Cardiac muscle cell (in vitro differentiated cells and primary cell): ENCODE data around the gene UEVLD. TPM values are rescaled to one million over a fixed set of nuclear protein-coding genes. Genes with fewer than 3 reads are reported as not detected.

Experiments
- DNase-seq, 2 donors: peaks; one replicate each; pipeline versions ENCODE4 v3.0.0 to v3.0.0-alpha.2; 2010 to 2017; ENCODE audit warnings: low read depth in 1 of 2, low spot score in 1 of 2
- H3K27ac ChIP-seq: fragments of 200-600 bp; sonication (generic); 2 replicates; pipeline ENCODE4 v1.5.1; 2016
- H3K27me3 ChIP-seq: fragments of 200-600 bp; sonication (generic); 2 replicates; pipeline ENCODE4 v1.6.0; 2016; ENCODE audit warnings: control low read depth
- H3K36me3 ChIP-seq: fragments of 200-600 bp; sonication (generic); 2 replicates; pipeline ENCODE4 v1.5.1; 2016; ENCODE audit warnings: control low read depth
- H3K4me1 ChIP-seq: fragments of 200-600 bp; sonication (generic); 2 replicates; pipeline ENCODE4 v1.8.1; 2017; ENCODE audit warnings: low read depth, mild to moderate bottlenecking, mixed run types
- H3K4me3 ChIP-seq: fragments of 200-600 bp; sonication (generic); 2 replicates; pipeline ENCODE4 v1.5.1; 2016; ENCODE audit warnings: mild to moderate bottlenecking
- H3K9me3 ChIP-seq: fragments of 200-600 bp; sonication (generic); 2 replicates; pipeline ENCODE4 v1.5.1; 2017; ENCODE audit warnings: low read depth, mild to moderate bottlenecking, control low read depth
- CTCF ChIP-seq: IDR thresholded peaks from 2 replicates; pipeline ENCODE4 v1.5.1; 2012; ENCODE audit warnings: low read depth, mild to moderate bottlenecking, low read length
- polyA plus RNA-seq: library from polyadenylated mRNA; unstranded; fragments of >200 nt; fragmentation: Nextera tagmentation; extraction: Ambion mirVana; gene quantifications from 2 replicates; pipeline ENCODE4 v1.2.1, GENCODE V29; 2016
- total RNA-seq: library from RNA; depleted of rRNA; stranded (reverse); fragments of >200 nt; gene quantifications from 2 replicates; pipeline ENCODE4 v1.2.3, GENCODE V29; 2016

Gene UEVLD
- total and polyA plus RNA-seq, 2 experiments from 2014 or later, result 6.3 to 18.6 TPM

GRCh38 chr11:18614667-18615066, 26.1 kb upstream of the UEVLD start:
- H3K4me3 ChIP-seq, result no peak overlapping the region
- H3K27me3 ChIP-seq, result no peaks in the 10 kb centered on the region
- no peak overlapping the region for H3K27ac ChIP-seq
- H3K9me3 ChIP-seq, result no peaks in the 10 kb centered on the region
- TF ChIP-seq CTCF, result no peak
- peaks cover 39% of the 10 kb centered on the region for H3K36me3 ChIP-seq
- H3K4me1 ChIP-seq, result no peaks in the 10 kb centered on the region
- DNase-seq, result no peak

GRCh38 chr11:18612394-18612793, 23.9 kb upstream of the UEVLD start:
- H3K27ac ChIP-seq, result no peak overlapping the region
- peaks cover 4% of the 10 kb centered on the region for H3K4me1 ChIP-seq
- no peak for TF ChIP-seq CTCF
- no peak overlapping the region for H3K4me3 ChIP-seq
- H3K36me3 ChIP-seq, result peaks cover 54% of the 10 kb centered on the region
- no peaks in the 10 kb centered on the region for H3K9me3 ChIP-seq
- H3K27me3 ChIP-seq, result no peaks in the 10 kb centered on the region
- no peak for DNase-seq

GRCh38 chr11:18611196-18611595, 22.7 kb upstream of the UEVLD start:
- DNase-seq, result peak in 1 of 2 donors; percentile 22
- H3K36me3 ChIP-seq, result peaks cover 54% of the 10 kb centered on the region
- no peak overlapping the region for H3K27ac ChIP-seq
- H3K27me3 ChIP-seq, result no peaks in the 10 kb centered on the region
- TF ChIP-seq CTCF, result no peak
- H3K9me3 ChIP-seq, result no peaks in the 10 kb centered on the region
- H3K4me1 ChIP-seq, result peaks cover 4% of the 10 kb centered on the region
- H3K4me3 ChIP-seq, result no peak overlapping the region

GRCh38 chr11:18608376-18608775, 19.8 kb upstream of the UEVLD start:
- no peak overlapping the region for H3K4me3 ChIP-seq
- DNase-seq, result peak; percentile 47 to 49
- peaks cover 4% of the 10 kb centered on the region for H3K4me1 ChIP-seq
- peak overlapping the region; percentile 40 for H3K27ac ChIP-seq
- H3K36me3 ChIP-seq, result peaks cover 37% of the 10 kb centered on the region
- TF ChIP-seq CTCF, result no peak
- no peaks in the 10 kb centered on the region for H3K9me3 ChIP-seq
- no peaks in the 10 kb centered on the region for H3K27me3 ChIP-seq

GRCh38 chr11:18600915-18601569, 12.5 kb upstream of the UEVLD start:
- H3K27me3 ChIP-seq, result no peaks in the 10 kb centered on the region
- H3K4me3 ChIP-seq, result no peak overlapping the region
- no peak for TF ChIP-seq CTCF
- H3K4me1 ChIP-seq, result no peaks in the 10 kb centered on the region
- no peaks in the 10 kb centered on the region for H3K36me3 ChIP-seq
- no peak overlapping the region for H3K27ac ChIP-seq
- DNase-seq, result no peak
- no peaks in the 10 kb centered on the region for H3K9me3 ChIP-seq
